Aorta (tissue), 5 donors: ENCODE data around the gene NKX1-2. TPM values are rescaled to one million over a fixed set of nuclear protein-coding genes. Genes with fewer than 3 reads are reported as not detected.

Source experiments
- ATAC-seq: fragments of 200-7000 bp; cut with Tn5 transposase; one replicate; pipeline ENCODE4 v1.9.1; 2022; ENCODE audit warnings: moderate library complexity; ENCODE audit not compliant: low FRiP score
- DNase-seq, 2 donors: peaks; one replicate each; pipeline ENCODE4 v3.0.0-alpha.2; 2020
- H3K27ac ChIP-seq, 2 donors: one replicate each; pipeline ENCODE4 v1.5.1; 2013; ENCODE audit warnings: low read length in 2 of 2, mild to moderate bottlenecking in 2 of 2, moderate library complexity in 2 of 2, control low read depth in 1 of 2, inconsistent platforms in 1 of 2, low read depth in 1 of 2
- H3K27me3 ChIP-seq, 2 donors: one replicate each; pipeline ENCODE4 v1.6.1; 2013; ENCODE audit warnings: control low read depth in 1 of 2, low read length in 1 of 2, mild to moderate bottlenecking in 1 of 2, moderate library complexity in 1 of 2; ENCODE audit not compliant: insufficient read depth in 2 of 2, control insufficient read depth in 1 of 2
- H3K36me3 ChIP-seq, 2 donors: one replicate each; pipeline ENCODE4 v1.6.1; 2013; ENCODE audit warnings: control low read depth in 1 of 2, low read length in 1 of 2, mild to moderate bottlenecking in 1 of 2; ENCODE audit not compliant: insufficient read depth in 2 of 2, control insufficient read depth in 1 of 2
- H3K4me1 ChIP-seq, 2 donors: one replicate each; pipeline ENCODE4 v1.6.1; 2013; ENCODE audit warnings: low read length in 2 of 2, control low read depth in 1 of 2, mild to moderate bottlenecking in 1 of 2, moderate library complexity in 1 of 2; ENCODE audit not compliant: insufficient read depth in 2 of 2, control insufficient read depth in 1 of 2
- H3K4me3 ChIP-seq, 2 donors: one replicate each; pipeline ENCODE4 v1.5.1; 2013; ENCODE audit warnings: low read length in 2 of 2, control low read depth in 1 of 2, mild to moderate bottlenecking in 1 of 2
- H3K9me3 ChIP-seq: one replicate; pipeline ENCODE4 v1.6.1; 2013; ENCODE audit warnings: mild to moderate bottlenecking, low read length; ENCODE audit not compliant: control insufficient read depth
- WGBS, 2 donors: extraction: QIAGEN DNeasy Blood & Tissue Kit; methylation state at CpG; one replicate each; pipeline ENCODE4 v1.1.7; 2013; 5-methylcytosine and 5-hydroxymethylcytosine counted together
- intact Hi-C, 2 donors: fragments of 100-400 bp; cut with DNase I; formaldehyde crosslinking; loops; one replicate each; pipeline versions ENCODE4 v1.14.2 to v1.15.0; 2022
- polyA plus RNA-seq, 2 donors: library from polyadenylated mRNA; stranded (reverse); fragments of 200-250 nt; gene quantifications; one replicate each; pipeline ENCODE4 v1.2.3, GENCODE V29; 2013
- total RNA-seq, 2 donors: library from RNA; stranded (reverse); fragmentation: NEBNext Ultra II Directional; extraction: Animal tissue kit (Norgen Biotek cat#: 25700); gene quantifications; one replicate each; pipeline ENCODE4 v1.2.1, GENCODE V29; 2021
- donor health status: healthy with polysubstance abuse.
- donor health status: Bipolar disorder and iron deficiency.
- donor health status: DM: no; HTN: no; CAD: no.
- donor health status: DM: no; HTN: no; CAD: no.
- donor health status: DM: yes; HTN: yes; CAD: no.

The NKX1-2 gene
- total and polyA plus RNA-seq, 4 donors: not detected

DNA sequence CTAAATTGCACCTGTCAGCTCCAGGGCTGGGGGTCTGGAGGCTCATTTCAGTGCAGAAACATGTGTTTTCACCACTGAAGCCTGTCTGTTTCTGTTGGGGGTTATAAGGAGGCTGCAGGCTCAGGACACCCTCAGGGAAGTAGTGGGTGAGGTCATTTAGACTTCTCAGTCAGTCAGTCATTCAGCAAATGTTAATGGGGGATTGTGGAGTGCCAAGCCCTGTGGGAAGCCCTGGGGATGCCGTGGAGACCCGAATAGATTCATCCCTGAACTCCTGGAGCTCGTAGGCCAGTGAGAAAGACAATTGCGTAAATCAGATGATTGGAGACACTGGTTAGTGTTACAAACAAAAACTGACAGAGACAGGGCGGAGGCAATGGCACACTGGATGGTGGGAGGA lies 31.0 kb upstream of the NKX1-2 start:
- intact Hi-C loops: no loop called here
- Histone ChIP-seq H3K4me3 (no peak overlapping the region), H3K9me3 (no peaks in the 10 kb centered on the region), H3K4me1 (no peaks in the 10 kb centered on the region), H3K36me3 (no peaks in the 10 kb centered on the region), H3K27me3 (no peaks in the 10 kb centered on the region), H3K27ac (no peak overlapping the region)
- ATAC-seq: no peak
- WGBS, 2 donors: 86 to 91% methylated on average over 5 of the region's 5 CpGs
- no peak for DNase-seq

DNA sequence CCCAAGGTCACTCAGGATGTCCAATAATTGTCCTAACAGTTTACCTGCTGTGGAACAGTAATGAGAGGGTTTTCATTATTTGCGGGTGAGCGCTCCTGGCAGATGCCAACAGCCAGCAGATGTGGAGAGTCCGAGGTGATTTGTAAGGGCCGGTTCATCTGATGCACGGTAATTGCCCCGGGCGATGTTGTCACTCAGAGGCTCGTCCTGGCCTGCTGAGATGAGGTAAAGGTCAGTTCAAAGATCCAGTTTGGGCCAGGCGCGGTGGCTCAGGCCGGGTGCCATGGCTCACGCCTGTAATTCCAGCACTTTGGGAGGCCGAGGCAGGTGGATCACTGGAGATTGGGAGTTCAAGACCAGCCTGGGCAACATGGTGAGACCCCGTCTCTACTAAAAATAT lies 28.7 kb upstream of the NKX1-2 start:
- no peaks in the 10 kb centered on the region for H3K36me3 ChIP-seq
- H3K9me3 ChIP-seq: no peaks in the 10 kb centered on the region
- intact Hi-C loops: no loop called here
- no peak overlapping the region for H3K4me3 ChIP-seq
- no peak for DNase-seq
- H3K27ac ChIP-seq: no peak overlapping the region
- H3K4me1 ChIP-seq: no peaks in the 10 kb centered on the region
- 96 to 97% methylated on average over 14 of the region's 14 CpGs for WGBS, 2 donors
- no peak for ATAC-seq
- no peaks in the 10 kb centered on the region for H3K27me3 ChIP-seq

DNA sequence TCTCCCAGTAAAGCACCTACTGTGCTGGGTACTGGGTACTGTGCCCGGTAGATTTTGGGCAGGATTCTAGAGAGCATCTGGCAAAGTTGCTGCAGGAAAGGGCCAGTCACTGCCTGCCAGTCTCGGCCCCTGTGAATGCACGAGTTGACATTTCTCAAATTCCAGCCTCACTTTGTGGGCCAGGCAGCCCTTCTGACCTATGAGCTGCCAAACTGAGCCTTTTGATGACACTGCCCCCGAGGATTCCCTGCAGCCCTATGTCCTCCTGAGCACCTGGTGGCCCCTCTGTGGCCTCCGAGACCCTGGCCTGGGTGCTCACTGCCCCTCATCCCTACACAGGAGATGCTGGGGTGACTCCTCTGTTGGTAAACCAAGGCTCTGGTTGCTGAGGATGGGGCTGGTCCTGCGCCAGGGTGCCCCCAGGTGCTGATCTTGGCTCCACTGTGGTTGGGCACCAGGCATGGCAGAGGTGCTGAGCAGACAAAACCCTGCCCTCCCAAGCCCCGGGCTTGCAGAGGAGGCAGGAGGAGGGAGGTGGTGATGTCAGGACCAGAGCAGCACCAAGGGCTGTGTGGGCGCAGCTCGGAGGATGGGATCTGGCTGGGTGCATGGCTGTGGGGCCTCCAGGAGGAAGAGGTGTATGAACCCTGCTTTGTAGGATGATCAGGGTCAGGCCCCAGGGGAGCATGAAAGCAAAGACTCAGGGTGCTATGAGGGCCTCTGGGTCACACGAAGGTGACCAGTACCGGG lies 28.0 kb upstream of the NKX1-2 start:
- no peak for ATAC-seq
- WGBS, 2 donors: 58 to 67% methylated on average over 11 of the region's 11 CpGs

DNA sequence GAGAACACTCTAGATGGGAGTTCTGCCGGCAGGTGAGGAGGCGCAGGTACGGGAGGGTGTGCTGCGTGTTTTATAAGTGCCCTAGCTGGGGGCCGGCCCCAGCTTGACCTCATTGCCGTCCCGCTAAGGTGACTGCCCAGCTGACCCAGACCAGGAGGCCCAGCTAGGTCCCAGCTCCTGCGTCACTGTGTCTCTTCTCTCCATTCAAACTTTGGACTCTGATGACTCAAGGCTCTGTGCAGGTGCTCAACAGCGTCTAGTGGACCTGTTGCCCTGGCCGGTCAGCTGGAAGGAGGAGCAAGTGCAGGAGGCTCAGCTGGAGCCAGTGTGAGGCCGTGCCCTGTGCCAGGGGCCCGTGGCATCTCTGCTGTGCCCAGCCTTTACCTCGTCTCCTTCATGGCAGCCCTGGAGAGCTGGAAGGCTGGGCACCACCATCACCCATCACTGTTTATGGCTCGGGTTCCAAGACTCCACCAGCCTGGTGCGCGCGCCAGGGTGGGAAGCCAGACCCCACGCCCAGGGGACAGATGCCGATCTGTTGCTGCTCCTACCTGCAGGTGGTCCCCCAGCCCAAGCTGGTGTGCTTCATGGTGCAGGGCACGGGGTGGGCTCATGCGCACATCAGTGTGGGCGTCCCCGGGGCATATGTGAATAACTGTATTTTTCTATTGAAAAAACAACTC lies 26.3 kb upstream of the NKX1-2 start:
- Histone ChIP-seq H3K4me3 (no peak overlapping the region), H3K27me3 (no peaks in the 10 kb centered on the region), H3K36me3 (no peaks in the 10 kb centered on the region), H3K4me1 (no peaks in the 10 kb centered on the region), H3K27ac (no peak overlapping the region), H3K9me3 (no peaks in the 10 kb centered on the region)
- intact Hi-C loops: no loop called here
- 94 to 97% methylated on average over 23 of the region's 23 CpGs for WGBS, 2 donors
- DNase-seq: no peak
- ATAC-seq: no peak

More for the DNA sequence above, 28.0 kb upstream of the NKX1-2 start:
- Histone ChIP-seq H3K36me3 (no peaks in the 10 kb centered on the region), H3K4me1 (no peaks in the 10 kb centered on the region), H3K27me3 (no peaks in the 10 kb centered on the region), H3K4me3 (no peak overlapping the region), H3K27ac (no peak overlapping the region), H3K9me3 (no peaks in the 10 kb centered on the region)
- intact Hi-C loops: no loop called here
- DNase-seq: no peak

DNA sequence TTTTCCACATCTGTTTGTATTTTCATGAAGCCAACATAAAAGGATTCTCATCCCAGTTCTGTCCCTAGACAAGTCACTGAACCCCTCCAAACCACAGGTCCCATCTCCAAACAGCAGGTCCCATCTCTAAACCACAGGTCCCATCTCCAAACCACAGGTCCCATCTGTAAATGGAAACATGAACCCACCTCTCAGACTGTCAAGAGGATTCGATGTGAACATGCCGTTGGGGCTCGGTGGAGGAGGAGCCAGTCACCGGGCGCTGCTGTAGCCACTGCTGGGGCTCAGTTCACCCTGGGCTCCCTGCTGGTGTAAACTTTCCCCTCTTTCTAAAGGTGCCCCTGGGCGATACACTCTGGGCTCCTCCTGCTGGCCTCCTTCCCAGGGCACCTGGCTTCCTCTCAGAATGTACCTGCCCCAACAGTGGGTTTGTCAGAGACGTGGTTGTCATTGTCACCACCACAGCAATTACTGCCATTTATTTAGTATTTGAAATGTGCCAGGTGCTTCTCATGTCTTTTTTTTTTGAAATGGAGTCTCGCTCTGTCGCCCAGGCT lies 24.8 kb upstream of the NKX1-2 start:
- Histone ChIP-seq H3K27me3 (no peaks in the 10 kb centered on the region), H3K4me1 (no peaks in the 10 kb centered on the region), H3K9me3 (no peaks in the 10 kb centered on the region), H3K4me3 (no peak overlapping the region), H3K36me3 (no peaks in the 10 kb centered on the region), H3K27ac (no peak overlapping the region)
- 72 to 79% methylated on average over 9 of the region's 9 CpGs for WGBS, 2 donors
- ATAC-seq (no peak), DNase-seq (no peak)
- intact Hi-C loops: no loop called here

GRCh38 chr10:124473070-124473469 lies 23.2 kb upstream of the NKX1-2 start:
- Histone ChIP-seq H3K27me3 (no peaks in the 10 kb centered on the region), H3K4me3 (no peak overlapping the region), H3K4me1 (no peaks in the 10 kb centered on the region), H3K36me3 (no peaks in the 10 kb centered on the region), H3K27ac (no peak overlapping the region), H3K9me3 (no peaks in the 10 kb centered on the region)
- ATAC-seq (no peak), DNase-seq (no peak)
- WGBS, 2 donors: 74 to 82% methylated on average over 3 of the region's 3 CpGs
- intact Hi-C loops: no loop called here

GRCh38 chr10:124472071-124472470 lies 22.2 kb upstream of the NKX1-2 start:
- intact Hi-C loops: no loop called here
- H3K27me3 ChIP-seq: no peaks in the 10 kb centered on the region
- DNase-seq: no peak
- ATAC-seq: no peak
- 92 to 95% methylated on average over 6 of the region's 6 CpGs for WGBS, 2 donors
- no peaks in the 10 kb centered on the region for H3K9me3 ChIP-seq
- no peaks in the 10 kb centered on the region for H3K36me3 ChIP-seq
- no peak overlapping the region for H3K4me3 ChIP-seq
- no peaks in the 10 kb centered on the region for H3K4me1 ChIP-seq
- no peak overlapping the region for H3K27ac ChIP-seq

- Histone ChIP-seq H3K36me3 (no peaks in the 10 kb centered on the region), H3K9me3 (no peaks in the 10 kb centered on the region), H3K27me3 (no peaks in the 10 kb centered on the region), H3K4me3 (no peak overlapping the region), H3K4me1 (no peaks in the 10 kb centered on the region), H3K27ac (no peak overlapping the region)
- WGBS, 2 donors: 89 to 91% methylated on average over 13 of the region's 13 CpGs
- ATAC-seq: no peak
- DNase-seq: no peak
- intact Hi-C loops: no loop called here
Observed at GRCh38 chr10:124470544-124471434, 21.0 kb upstream of the NKX1-2 start.
